BLaER1 treated with 17β-estradiol and CSF1 and Interleukin-3, amounts not matched to agents 10 nM and 100 nM (cell line): ENCODE measurements around the gene GABRB2.
"Not testable (repeated sequence)": the region's sequence is repeated elsewhere in the genome, so short reads cannot be mapped to it uniquely, and the experiment has no call there.

Source experiments
- H3K27ac ChIP-seq, 11 experiments: shearing (Covaris generic); formaldehyde crosslinking; 2 replicates each; pipeline ENCODE4 v1.8.1; 2022
- H3K27me3 ChIP-seq, 11 experiments: shearing (Covaris generic); formaldehyde crosslinking; 2 replicates each; pipeline ENCODE4 v1.8.1; 2022
- H3K36me3 ChIP-seq, 11 experiments: shearing (Covaris generic); formaldehyde crosslinking; 2 replicates each; pipeline ENCODE4 v1.8.1; 2022
- H3K4me1 ChIP-seq, 10 experiments: shearing (Covaris generic); formaldehyde crosslinking; 2 replicates each; pipeline ENCODE4 v1.8.1; 2022
- H3K4me2 ChIP-seq, 11 experiments: shearing (Covaris generic); formaldehyde crosslinking; 2 replicates each; pipeline ENCODE4 v1.8.1; 2022
- H3K4me3 ChIP-seq, 10 experiments: shearing (Covaris generic); formaldehyde crosslinking; 2 replicates each; pipeline ENCODE4 v1.8.1; 2022
- H3K9ac ChIP-seq, 11 experiments: shearing (Covaris generic); formaldehyde crosslinking; 2 replicates each; pipeline ENCODE4 v1.8.1; 2022
- H3K9me3 ChIP-seq, 11 experiments: shearing (Covaris generic); formaldehyde crosslinking; replicated peaks in 1 of 11; 2 replicates each; pipeline ENCODE4 v1.8.1; 2022
- H4K20me1 ChIP-seq, 11 experiments: shearing (Covaris generic); formaldehyde crosslinking; 2 replicates each; pipeline ENCODE4 v1.8.1; 2022
- Cebpa-rat ChIP-seq, 11 experiments: shearing (Covaris generic); IDR thresholded peaks; 2 replicates each; pipeline ENCODE4 v1.8.1; 2022

Gene GABRB2

GRCh38 chr5:161507591-161507990, 38.9 kb downstream of the GABRB2 start:
- Histone ChIP-seq H3K9ac (no peak overlapping the region), H3K27me3 (no peaks in the 10 kb centered on the region), H3K9me3 (no peaks in the 10 kb centered on the region), H3K4me3 (no peak overlapping the region), H4K20me1 (no peaks in the 10 kb centered on the region), H3K4me2 (peak overlapping the region in 8 of 11 experiments; percentile 1 to 84 (median 38); a peak in 8 of 22 replicates), H3K4me1 (peaks cover 0 to 32% (median 4%) of the 10 kb centered on the region in 10 experiments; a peak in 9 of 20 replicates), H3K36me3 (no peaks in the 10 kb centered on the region), H3K27ac (peak overlapping the region in 3 of 11 experiments; percentile 28 to 60 (median 50); a peak in 4 of 22 replicates)
- peak in 1 of 11 experiments; percentile 30; a peak in 1 of 22 replicates for TF ChIP-seq Cebpa-rat (IDR thresholded peaks at IDR 0.05)

GRCh38 chr5:161505160-161505559, 41.4 kb downstream of the GABRB2 start:
- H3K27ac ChIP-seq, H3K36me3 ChIP-seq, H3K4me2 ChIP-seq, H3K4me3 ChIP-seq, H4K20me1 ChIP-seq, H3K9me3 ChIP-seq, H3K9ac ChIP-seq, H3K27me3 ChIP-seq: not testable (repeated sequence)
- H3K4me1 ChIP-seq = peaks cover 0 to 32% (median 4%) of the 10 kb centered on the region in 10 experiments; a peak in 9 of 20 replicates

GRCh38 chr5:161498531-161498930, 48.0 kb downstream of the GABRB2 start:
- no peaks in the 10 kb centered on the region for H4K20me1 ChIP-seq
- H3K27ac ChIP-seq = no peak overlapping the region
- H3K36me3 ChIP-seq = peaks cover 0 to 5% (median 0%) of the 10 kb centered on the region in 11 experiments; a peak in 2 of 22 replicates
- H3K9me3 ChIP-seq = peaks cover 18 to 32% (median 21%) of the 10 kb centered on the region in 11 experiments
- no peaks in the 10 kb centered on the region for H3K27me3 ChIP-seq
- no peak overlapping the region for H3K4me2 ChIP-seq
- no peaks in the 10 kb centered on the region for H3K4me1 ChIP-seq
- no peak overlapping the region for H3K4me3 ChIP-seq
- no peak overlapping the region for H3K9ac ChIP-seq
- no peak for TF ChIP-seq Cebpa-rat (IDR thresholded peaks at IDR 0.05)

- H4K20me1 ChIP-seq = no peaks in the 10 kb centered on the region
- no peaks in the 10 kb centered on the region for H3K9me3 ChIP-seq
- TF ChIP-seq Cebpa-rat (IDR thresholded peaks at IDR 0.05) = no peak
- no peaks in the 10 kb centered on the region for H3K27me3 ChIP-seq
- no peaks in the 10 kb centered on the region for H3K4me1 ChIP-seq
- no peak overlapping the region for H3K4me3 ChIP-seq
- H3K36me3 ChIP-seq = no peaks in the 10 kb centered on the region
- H3K27ac ChIP-seq = no peak overlapping the region
- H3K4me2 ChIP-seq = no peak overlapping the region
- no peak overlapping the region for H3K9ac ChIP-seq
These were observed 62.8 kb downstream of the GABRB2 start for GRCh38 chr5:161483721-161484120.

GRCh38 chr5:161481922-161482321, 64.6 kb downstream of the GABRB2 start:
- Histone ChIP-seq H3K27me3 (no peaks in the 10 kb centered on the region), H3K9me3 (no peaks in the 10 kb centered on the region), H3K9ac (no peak overlapping the region), H3K4me1 (no peaks in the 10 kb centered on the region), H3K27ac (no peak overlapping the region), H3K36me3 (no peaks in the 10 kb centered on the region), H4K20me1 (no peaks in the 10 kb centered on the region), H3K4me2 (no peak overlapping the region), H3K4me3 (no peak overlapping the region)
- TF ChIP-seq Cebpa-rat (IDR thresholded peaks at IDR 0.05) = no peak

- Histone ChIP-seq H3K4me1 (no peaks in the 10 kb centered on the region), H3K27ac (no peak overlapping the region), H3K9ac (no peak overlapping the region), H3K27me3 (no peaks in the 10 kb centered on the region), H4K20me1 (no peaks in the 10 kb centered on the region), H3K36me3 (no peaks in the 10 kb centered on the region), H3K9me3 (peaks cover 0 to 12% (median 9%) of the 10 kb centered on the region in 11 experiments; a peak in 9 of 22 replicates), H3K4me2 (no peak overlapping the region), H3K4me3 (no peak overlapping the region)
- no peak for TF ChIP-seq Cebpa-rat (IDR thresholded peaks at IDR 0.05)
These were observed 75.1 kb downstream of the GABRB2 start for GRCh38 chr5:161471211-161471950.

- Histone ChIP-seq H3K4me2 (no peak overlapping the region), H3K36me3 (no peaks in the 10 kb centered on the region), H3K27ac (no peak overlapping the region), H3K4me1 (no peaks in the 10 kb centered on the region), H3K9ac (no peak overlapping the region), H3K4me3 (no peak overlapping the region), H4K20me1 (no peaks in the 10 kb centered on the region), H3K27me3 (no peaks in the 10 kb centered on the region), H3K9me3 (no peaks in the 10 kb centered on the region)
- TF ChIP-seq Cebpa-rat (IDR thresholded peaks at IDR 0.05) = no peak
These were observed 78.8 kb downstream of the GABRB2 start for GRCh38 chr5:161467703-161468102.

- no peaks in the 10 kb centered on the region for H3K36me3 ChIP-seq
- no peaks in the 10 kb centered on the region for H3K9me3 ChIP-seq
- H4K20me1 ChIP-seq = no peaks in the 10 kb centered on the region
- H3K27me3 ChIP-seq = no peaks in the 10 kb centered on the region
- no peaks in the 10 kb centered on the region for H3K4me1 ChIP-seq
- no peak overlapping the region for H3K9ac ChIP-seq
- no peak overlapping the region for H3K4me3 ChIP-seq
- no peak for TF ChIP-seq Cebpa-rat (IDR thresholded peaks at IDR 0.05)
- no peak overlapping the region for H3K27ac ChIP-seq
- H3K4me2 ChIP-seq = no peak overlapping the region
These were observed 85.8 kb downstream of the GABRB2 start for GRCh38 chr5:161460741-161461140.

GRCh38 chr5:161446655-161447054, 99.9 kb downstream of the GABRB2 start:
- no peak overlapping the region for H3K4me2 ChIP-seq
- H3K9me3 ChIP-seq = no peaks in the 10 kb centered on the region
- H3K27me3 ChIP-seq = no peaks in the 10 kb centered on the region
- no peaks in the 10 kb centered on the region for H3K4me1 ChIP-seq
- TF ChIP-seq Cebpa-rat (IDR thresholded peaks at IDR 0.05) = no peak
- H3K27ac ChIP-seq = no peak overlapping the region
- no peak overlapping the region for H3K4me3 ChIP-seq
- H4K20me1 ChIP-seq = no peaks in the 10 kb centered on the region
- no peak overlapping the region for H3K9ac ChIP-seq
- no peaks in the 10 kb centered on the region for H3K36me3 ChIP-seq

GRCh38 chr5:161442471-161442870, 104.1 kb downstream of the GABRB2 start:
- H3K4me2 ChIP-seq = no peak overlapping the region
- H3K9ac ChIP-seq = no peak overlapping the region
- H3K27ac ChIP-seq = no peak overlapping the region
- no peak overlapping the region for H3K4me3 ChIP-seq
- no peaks in the 10 kb centered on the region for H4K20me1 ChIP-seq
- peaks cover 0 to 20% (median 0%) of the 10 kb centered on the region in 11 experiments; a peak in 4 of 22 replicates for H3K9me3 ChIP-seq
- H3K4me1 ChIP-seq = no peaks in the 10 kb centered on the region
- no peaks in the 10 kb centered on the region for H3K36me3 ChIP-seq
- TF ChIP-seq Cebpa-rat (IDR thresholded peaks at IDR 0.05) = no peak
- H3K27me3 ChIP-seq = no peaks in the 10 kb centered on the region
